AG09319 (cell line): Measurements from ENCODE around the gene LIN28B.

Source experiments
- DNase-seq: peaks from one replicate; pipeline ENCODE4 v3.0.0-alpha.2; 2010; ENCODE audit warnings: low read depth; ENCODE audit errors: extremely low read depth
- TF ChIP-seq, protein P1 (sequence below): IDR thresholded peaks from 2 replicates; pipeline ENCODE4 v1.5.1; 2011; ENCODE audit warnings: low read depth, mild to moderate bottlenecking, inconsistent platforms, low read length, moderate library complexity

LIN28B gene

DNA sequence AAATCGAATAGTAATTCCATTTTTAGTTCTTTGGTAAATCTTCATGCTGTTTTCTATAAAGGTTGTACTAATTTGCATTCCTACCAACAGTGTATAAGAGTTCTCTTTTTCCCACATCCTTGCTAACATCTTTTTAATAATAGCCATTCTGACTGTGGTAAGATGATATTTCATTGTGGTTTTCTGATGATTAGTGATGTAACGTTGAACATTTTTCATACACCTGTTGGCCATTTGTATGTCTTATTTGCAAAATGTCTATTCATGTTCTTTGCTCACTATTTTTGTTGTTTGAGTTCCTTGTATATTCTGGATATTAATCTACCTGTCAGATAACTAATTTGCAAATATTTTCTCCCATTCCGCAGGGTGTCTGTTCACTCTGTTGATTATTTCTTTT lies 64.5 kb downstream of the LIN28B start:
- TF ChIP-seq, protein P1, sequence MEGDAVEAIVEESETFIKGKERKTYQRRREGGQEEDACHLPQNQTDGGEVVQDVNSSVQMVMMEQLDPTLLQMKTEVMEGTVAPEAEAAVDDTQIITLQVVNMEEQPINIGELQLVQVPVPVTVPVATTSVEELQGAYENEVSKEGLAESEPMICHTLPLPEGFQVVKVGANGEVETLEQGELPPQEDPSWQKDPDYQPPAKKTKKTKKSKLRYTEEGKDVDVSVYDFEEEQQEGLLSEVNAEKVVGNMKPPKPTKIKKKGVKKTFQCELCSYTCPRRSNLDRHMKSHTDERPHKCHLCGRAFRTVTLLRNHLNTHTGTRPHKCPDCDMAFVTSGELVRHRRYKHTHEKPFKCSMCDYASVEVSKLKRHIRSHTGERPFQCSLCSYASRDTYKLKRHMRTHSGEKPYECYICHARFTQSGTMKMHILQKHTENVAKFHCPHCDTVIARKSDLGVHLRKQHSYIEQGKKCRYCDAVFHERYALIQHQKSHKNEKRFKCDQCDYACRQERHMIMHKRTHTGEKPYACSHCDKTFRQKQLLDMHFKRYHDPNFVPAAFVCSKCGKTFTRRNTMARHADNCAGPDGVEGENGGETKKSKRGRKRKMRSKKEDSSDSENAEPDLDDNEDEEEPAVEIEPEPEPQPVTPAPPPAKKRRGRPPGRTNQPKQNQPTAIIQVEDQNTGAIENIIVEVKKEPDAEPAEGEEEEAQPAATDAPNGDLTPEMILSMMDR = no peak
- DNase-seq = no peak

DNA sequence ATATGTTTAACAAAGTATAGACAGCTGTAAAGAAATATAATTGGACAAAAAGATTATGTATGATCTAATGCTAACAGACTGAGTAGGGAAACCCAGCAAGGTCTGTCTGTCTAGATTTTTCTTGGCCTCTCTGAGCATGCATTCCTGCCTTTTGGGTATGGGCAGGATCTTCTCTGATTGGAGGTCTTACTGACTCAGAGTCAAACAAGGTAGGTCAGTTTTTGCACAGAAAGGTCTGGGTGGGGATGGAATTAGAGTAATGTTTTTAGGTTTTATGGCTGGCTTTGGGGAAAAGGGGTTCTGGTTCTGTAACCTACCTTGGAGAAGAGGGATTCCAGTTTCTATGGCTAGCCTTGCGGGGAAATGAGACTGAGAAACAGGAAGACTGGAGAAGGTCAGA lies 65.5 kb downstream of the LIN28B start:
- DNase-seq = no peak
- TF ChIP-seq, protein P1 = no peak

DNA sequence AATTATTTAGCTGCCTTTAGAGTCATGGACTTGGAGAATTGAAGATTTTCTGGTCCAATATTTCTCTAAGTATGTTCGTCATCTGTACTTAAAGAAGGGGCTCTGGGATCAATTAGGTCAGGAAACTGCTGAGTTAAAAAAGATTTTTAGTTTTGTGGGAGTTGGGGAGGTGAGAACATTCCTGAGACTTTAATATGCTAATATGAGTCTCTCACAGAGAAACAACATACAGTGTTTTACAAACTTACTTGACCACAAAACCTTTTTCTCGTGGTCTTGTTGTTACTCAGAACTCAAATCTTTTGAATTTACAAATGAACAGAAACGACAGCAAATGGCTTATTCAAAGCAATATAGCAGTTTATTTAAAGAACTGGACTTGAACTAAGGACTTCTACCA lies 67.9 kb downstream of the LIN28B start:
- no peak for DNase-seq
- TF ChIP-seq, protein P1 = no peak

DNA sequence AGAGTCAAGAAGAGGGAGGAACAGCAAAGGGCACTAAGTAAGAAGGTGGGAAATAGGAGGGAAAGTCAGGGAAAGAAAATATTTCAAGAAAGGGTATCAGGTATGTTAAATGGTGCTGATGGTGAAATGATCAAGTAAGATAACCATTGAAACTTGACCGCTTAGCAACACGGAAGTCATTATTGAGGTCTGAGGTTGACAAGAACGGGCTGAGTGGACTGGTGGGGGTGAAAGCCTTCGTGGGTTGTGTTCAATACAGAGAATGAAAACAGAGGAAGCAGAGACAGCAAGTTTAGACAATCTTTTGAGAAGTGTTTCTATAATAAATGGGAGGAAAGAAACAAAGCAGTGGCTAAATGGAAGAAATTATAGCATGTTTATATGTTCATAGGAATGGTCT lies 72.0 kb downstream of the LIN28B start:
- TF ChIP-seq, protein P1 = no peak
- DNase-seq = no peak

DNA sequence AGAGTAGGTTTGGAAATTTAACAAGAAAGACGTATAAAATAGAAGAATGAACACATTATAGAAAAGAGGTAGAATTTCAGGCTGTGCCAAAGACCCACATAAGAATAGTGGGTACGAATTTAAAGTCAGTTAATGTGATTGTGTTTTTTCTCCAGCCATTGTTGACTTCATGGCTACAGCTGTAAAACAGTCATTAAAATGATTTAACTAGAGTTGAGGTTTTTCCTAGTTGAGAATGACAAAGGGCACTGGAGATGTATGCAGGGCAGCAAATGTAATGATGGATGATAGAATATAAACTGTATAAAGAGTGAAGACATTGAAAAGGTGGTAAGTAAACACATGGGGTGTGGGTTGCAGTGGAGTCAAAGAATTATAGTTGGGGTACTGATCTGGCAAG lies 72.7 kb downstream of the LIN28B start:
- TF ChIP-seq, protein P1 = no peak
- DNase-seq = no peak

DNA sequence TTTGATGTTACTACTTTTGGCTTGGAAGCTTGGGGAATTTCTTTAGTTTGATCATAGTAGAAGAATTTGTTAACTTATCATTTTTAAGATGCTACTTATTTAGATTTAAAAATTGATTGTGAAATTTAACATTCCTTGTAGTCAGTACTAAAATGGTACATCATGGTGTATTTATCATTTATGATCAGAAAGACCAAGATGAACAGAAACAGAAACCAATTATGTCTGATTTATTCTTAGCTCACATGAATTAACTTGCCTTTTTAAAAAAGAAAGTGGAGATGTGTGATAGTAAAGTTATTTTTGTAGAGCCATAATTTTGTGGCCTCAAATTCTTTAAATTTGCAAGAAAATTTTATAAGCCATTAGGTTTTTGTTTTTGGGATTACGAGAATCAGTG lies 77.6 kb downstream of the LIN28B start:
- TF ChIP-seq, protein P1 = no peak
- no peak for DNase-seq

DNA sequence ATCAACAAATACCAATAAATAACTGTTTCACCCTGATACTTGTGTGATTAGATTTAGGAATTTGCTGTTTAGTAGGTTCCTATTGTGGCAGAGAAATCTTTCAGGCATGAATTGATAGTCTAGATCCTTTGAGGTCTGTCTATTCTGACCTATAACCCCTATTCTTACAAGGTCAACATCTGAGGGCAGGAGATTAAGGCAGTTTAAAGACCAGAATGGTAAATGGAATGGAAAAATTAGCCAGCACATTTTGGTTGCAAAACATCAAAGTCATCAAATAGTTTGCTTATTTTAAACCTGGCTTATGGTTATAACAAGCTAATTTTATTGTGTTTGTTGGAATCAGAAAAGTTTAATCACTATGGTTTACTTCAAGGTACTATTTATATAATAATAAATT lies 78.4 kb downstream of the LIN28B start:
- TF ChIP-seq, protein P1 = no peak
- DNase-seq = no peak
